Large intestine (tissue), 3 donors: Measurements from ENCODE around the gene USH1G. TPM values are rescaled to one million over a fixed set of nuclear protein-coding genes. Genes with fewer than 3 reads are reported as not detected.

ENCODE experiments used
- DNase-seq, 2 donors: peaks; one replicate each; pipeline versions ENCODE4 v3.0.0 to v3.0.0-alpha.2; 2013
- H3K27ac ChIP-seq: one replicate; pipeline ENCODE4 v1.5.1; 2013; ENCODE audit warnings: low read length
- H3K27me3 ChIP-seq: 2 replicates; pipeline ENCODE4 v1.6.1; 2013; ENCODE audit warnings: low read length; ENCODE audit not compliant: control insufficient read depth, insufficient read depth
- H3K36me3 ChIP-seq: 2 replicates; pipeline ENCODE4 v1.6.1; 2013; ENCODE audit warnings: low read length; ENCODE audit not compliant: control insufficient read depth, insufficient read depth
- H3K4me1 ChIP-seq: one replicate; pipeline ENCODE4 v1.6.1; 2013; ENCODE audit warnings: low read length; ENCODE audit not compliant: control insufficient read depth, insufficient read depth
- H3K4me3 ChIP-seq: one replicate; pipeline ENCODE4 v1.5.1; 2013; ENCODE audit warnings: low read length
- H3K9me3 ChIP-seq: one replicate; pipeline ENCODE4 v1.6.1; 2013; ENCODE audit warnings: mild to moderate bottlenecking, low read depth, low read length, moderate library complexity; ENCODE audit not compliant: control insufficient read depth
- WGBS: methylation state at CpG from one replicate; pipeline ENCODE4 v1.1.5; 2013; ENCODE audit warnings: low lambda C conversion rate; ENCODE audit not compliant: insufficient coverage; 5-methylcytosine and 5-hydroxymethylcytosine counted together
- polyA plus RNA-seq: library from polyadenylated mRNA; unstranded; fragments of 120-200 nt; gene quantifications from one replicate; pipeline ENCODE4 v1.2.1, GENCODE V29; 2013

USH1G gene
- polyA plus RNA-seq, 1 donor = 1.5 TPM

- Histone ChIP-seq H3K4me1 (peaks cover 5% of the 10 kb centered on the region), H3K36me3 (no peaks in the 10 kb centered on the region), H3K4me3 (no peak overlapping the region), H3K27ac (no peak overlapping the region), H3K27me3 (no peaks in the 10 kb centered on the region), H3K9me3 (no peaks in the 10 kb centered on the region)
- WGBS = no CpG with 5 or more reads among the region's 15 CpGs
- DNase-seq = no peak
These were observed 39.8 kb downstream of the USH1G start for GRCh38 chr17:74883241-74883745.

GRCh38 chr17:74882517-74883240 is 40.4 kb downstream of the USH1G start:
- WGBS = no CpG with 5 or more reads among the region's 20 CpGs
- H3K27me3 ChIP-seq = no peaks in the 10 kb centered on the region
- H3K4me1 ChIP-seq = peaks cover 11% of the 10 kb centered on the region
- H3K27ac ChIP-seq = no peak overlapping the region
- no peaks in the 10 kb centered on the region for H3K9me3 ChIP-seq
- H3K36me3 ChIP-seq = no peaks in the 10 kb centered on the region
- no peak overlapping the region for H3K4me3 ChIP-seq
- DNase-seq = no peak

GRCh38 chr17:74881073-74881472 is 42.0 kb downstream of the USH1G start:
- WGBS = no CpG with 5 or more reads among the region's 11 CpGs
- no peak for DNase-seq
- Histone ChIP-seq H3K4me3 (no peak overlapping the region), H3K27ac (no peak overlapping the region), H3K36me3 (no peaks in the 10 kb centered on the region), H3K4me1 (peaks cover 12% of the 10 kb centered on the region), H3K27me3 (no peaks in the 10 kb centered on the region), H3K9me3 (no peaks in the 10 kb centered on the region)

DNA sequence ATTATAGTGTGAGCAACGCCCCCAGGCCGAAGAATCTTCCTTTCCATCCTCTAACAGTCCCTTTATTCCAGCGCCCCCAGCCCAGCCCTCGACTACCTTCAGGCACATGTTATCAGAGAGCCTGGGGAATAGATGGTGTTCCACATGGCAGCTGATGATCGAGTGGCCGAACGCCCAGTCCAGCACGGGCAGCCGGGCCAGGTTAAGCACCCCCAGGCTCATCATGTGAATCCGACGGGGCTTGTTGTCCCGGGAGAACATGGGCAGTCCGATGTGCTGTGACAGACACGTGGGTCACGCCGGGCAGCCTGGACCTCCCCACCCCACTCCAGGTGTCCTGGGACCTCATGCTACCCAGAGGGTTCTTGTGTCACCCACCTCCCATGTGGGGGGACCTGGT is 43.7 kb downstream of the USH1G start:
- WGBS = no CpG with 5 or more reads among the region's 16 CpGs
- no peak overlapping the region for H3K4me3 ChIP-seq
- no peak for DNase-seq
- H3K27me3 ChIP-seq = no peaks in the 10 kb centered on the region
- H3K9me3 ChIP-seq = no peaks in the 10 kb centered on the region
- H3K36me3 ChIP-seq = no peaks in the 10 kb centered on the region
- H3K4me1 ChIP-seq = peaks cover 12% of the 10 kb centered on the region
- no peak overlapping the region for H3K27ac ChIP-seq

GRCh38 chr17:74878658-74879057 is 44.4 kb downstream of the USH1G start:
- WGBS = no CpG with 5 or more reads among the region's 2 CpGs
- Histone ChIP-seq H3K4me3 (no peak overlapping the region), H3K27ac (no peak overlapping the region), H3K9me3 (no peaks in the 10 kb centered on the region), H3K4me1 (peaks cover 15% of the 10 kb centered on the region), H3K36me3 (no peaks in the 10 kb centered on the region), H3K27me3 (no peaks in the 10 kb centered on the region)
- no peak for DNase-seq

DNA sequence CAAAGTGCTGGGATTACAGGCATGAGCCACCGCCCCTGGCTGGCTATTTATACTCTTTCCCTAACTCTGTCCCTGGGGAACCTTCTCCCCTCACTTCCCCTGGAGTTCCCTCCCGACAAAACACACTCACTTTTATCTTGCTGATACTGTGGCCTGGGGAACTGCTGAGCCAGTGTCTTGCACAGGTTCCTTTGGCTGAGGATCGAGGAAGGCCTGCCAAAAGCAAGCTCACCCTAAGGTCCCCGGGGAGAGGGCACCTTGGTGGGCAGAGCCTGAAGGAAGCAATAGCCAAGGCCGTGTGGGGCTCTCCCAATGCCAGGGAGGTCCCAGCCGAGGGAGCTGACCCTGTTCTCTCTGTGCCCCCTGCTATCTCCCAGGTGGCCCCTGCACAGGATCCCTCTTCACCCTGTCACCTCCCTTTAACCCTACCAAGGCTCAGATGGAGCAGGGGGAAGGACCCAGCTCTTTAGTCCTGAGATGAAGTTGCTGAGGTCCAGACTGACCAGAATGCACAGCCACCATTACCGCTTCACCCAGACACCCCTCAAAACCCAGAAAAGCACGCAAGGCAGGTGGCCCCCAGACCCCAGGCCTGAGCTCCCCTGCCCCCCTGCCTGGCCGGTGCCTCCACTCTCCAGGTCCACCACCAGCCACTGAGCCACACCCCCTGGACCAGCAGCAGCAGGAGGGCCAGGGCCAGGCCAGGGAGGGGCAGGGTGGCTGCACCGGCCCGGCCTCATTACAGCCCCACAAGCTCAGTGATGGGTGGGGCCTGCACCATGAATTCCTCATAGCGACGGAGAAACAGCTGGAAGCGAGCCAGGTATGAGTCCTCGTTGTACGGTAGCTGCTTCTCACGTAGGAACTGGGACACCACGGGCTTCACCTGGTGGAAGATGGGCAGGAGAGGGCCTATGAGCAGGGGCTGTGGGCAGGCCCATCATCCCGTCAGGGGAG is 45.2 kb downstream of the USH1G start:
- Histone ChIP-seq H3K9me3 (no peaks in the 10 kb centered on the region), H3K27me3 (no peaks in the 10 kb centered on the region), H3K36me3 (no peaks in the 10 kb centered on the region), H3K4me3 (no peak overlapping the region), H3K4me1 (peaks cover 15% of the 10 kb centered on the region), H3K27ac (no peak overlapping the region)
- no CpG with 5 or more reads among the region's 19 CpGs for WGBS
- DNase-seq = peak; percentile 85 to 89

DNA sequence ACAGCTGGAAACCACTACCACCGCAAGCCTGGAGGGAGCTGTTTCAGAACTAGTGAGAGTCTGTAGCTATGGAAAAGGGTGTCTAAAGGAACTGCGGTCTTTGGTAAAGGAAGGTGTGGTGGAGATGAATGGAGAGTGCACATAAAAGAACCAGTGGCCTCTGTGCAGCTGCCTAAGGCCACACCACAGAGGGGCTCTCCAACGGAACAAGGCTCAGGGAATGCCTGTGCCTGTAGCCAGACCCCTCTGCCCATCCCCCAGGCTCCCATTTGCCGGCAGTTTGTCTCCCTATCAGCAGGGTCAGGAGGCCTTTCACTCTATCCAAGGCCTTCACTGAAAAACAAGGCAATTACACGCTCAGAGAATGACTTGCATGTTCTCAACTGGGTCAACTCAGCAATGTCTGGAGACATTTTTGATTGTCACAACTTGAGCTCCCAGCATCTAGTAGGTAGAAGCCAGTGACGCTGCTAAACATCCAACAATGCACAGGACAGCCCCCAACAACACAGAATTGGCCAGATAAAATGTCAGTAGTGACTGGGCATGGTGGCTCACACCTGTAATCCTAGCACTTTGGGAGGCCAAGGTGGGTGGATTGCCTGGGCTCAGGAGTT is 47.0 kb downstream of the USH1G start:
- Histone ChIP-seq H3K27me3 (no peaks in the 10 kb centered on the region), H3K36me3 (no peaks in the 10 kb centered on the region), H3K4me3 (no peak overlapping the region), H3K27ac (no peak overlapping the region), H3K9me3 (no peaks in the 10 kb centered on the region), H3K4me1 (peaks cover 21% of the 10 kb centered on the region)
- DNase-seq = no peak
- no CpG with 5 or more reads among the region's 6 CpGs for WGBS

- WGBS = no CpG with 5 or more reads among the region's 5 CpGs
- Histone ChIP-seq H3K36me3 (no peaks in the 10 kb centered on the region), H3K9me3 (no peaks in the 10 kb centered on the region)
These were observed 47.7 kb downstream of the USH1G start for GRCh38 chr17:74875155-74875976.

GRCh38 chr17:74874615-74875037 is 48.4 kb downstream of the USH1G start:
- no peaks in the 10 kb centered on the region for H3K36me3 ChIP-seq
- WGBS = no CpG with 5 or more reads among the region's 5 CpGs
- no peak overlapping the region for H3K27ac ChIP-seq
- no peaks in the 10 kb centered on the region for H3K27me3 ChIP-seq
- H3K9me3 ChIP-seq = no peaks in the 10 kb centered on the region
- no peak overlapping the region for H3K4me3 ChIP-seq
- peaks cover 21% of the 10 kb centered on the region for H3K4me1 ChIP-seq
- DNase-seq = no peak

More at GRCh38 chr17:74875155-74875976, 47.7 kb downstream of the USH1G start:
- no peak overlapping the region for H3K4me3 ChIP-seq
- no peaks in the 10 kb centered on the region for H3K27me3 ChIP-seq
- no peak overlapping the region for H3K27ac ChIP-seq
- no peak for DNase-seq
- peaks cover 21% of the 10 kb centered on the region for H3K4me1 ChIP-seq
